Measurements from ENCODE around the gene HAPLN1. TPM values are rescaled to one million over a fixed set of nuclear protein-coding genes. Genes with fewer than 3 reads are reported as not detected.

Gene HAPLN1
- total and polyA plus RNA-seq, 2 of the 8 experiments (the other 6 are each of a cell fraction or from before 2014, with no cell fraction given): 0.56 to 2.1 TPM

DNA sequence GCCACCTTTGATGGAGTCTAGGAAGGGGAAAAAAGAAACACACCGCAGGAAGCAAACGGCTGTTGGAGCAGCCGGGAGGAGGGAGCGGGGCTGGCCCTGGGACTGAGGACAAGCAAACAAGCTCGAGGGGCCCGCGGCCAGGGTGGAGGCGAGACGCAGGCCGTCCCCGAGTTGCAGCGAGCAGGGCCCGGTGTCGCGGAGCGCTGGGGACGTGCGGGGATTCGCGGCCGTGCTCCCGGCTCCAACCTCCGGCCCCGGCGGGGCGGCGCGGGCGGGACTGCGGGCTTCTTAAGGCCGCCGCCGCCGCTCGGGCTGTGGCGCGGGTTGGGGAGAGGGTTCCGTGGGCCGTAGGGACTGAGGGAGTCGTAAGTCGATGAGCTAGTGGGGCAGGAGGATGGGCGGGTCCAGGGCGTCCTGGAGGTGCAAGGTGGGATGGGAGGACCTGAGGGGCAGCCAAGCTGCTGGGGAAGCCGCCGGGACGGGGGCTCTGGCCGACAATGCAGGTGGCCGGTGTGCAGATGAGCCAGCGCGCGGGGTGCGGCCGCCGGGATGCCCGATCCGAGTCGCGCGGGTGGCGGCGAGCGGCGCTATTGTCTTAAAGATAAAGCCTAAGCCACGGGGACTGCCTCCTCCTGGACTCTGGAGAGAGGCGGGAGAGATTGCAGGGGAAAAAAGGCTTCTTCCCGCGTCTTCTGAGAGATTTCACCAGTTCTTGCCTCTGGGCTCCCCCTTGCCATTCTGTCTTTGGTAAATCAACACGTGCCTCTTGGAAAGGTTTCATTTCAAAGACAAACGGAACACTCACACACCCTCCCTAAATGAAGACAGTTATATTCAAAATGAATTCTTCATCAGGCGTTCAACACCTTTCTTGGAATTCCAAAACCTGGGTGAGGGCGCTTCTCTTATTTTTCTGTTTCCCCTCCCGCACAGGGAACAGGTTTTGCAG lies 1.6 kb upstream of the HAPLN1 start (continued):
- TF ChIP-seq BRCA1 (IDR thresholded peaks at IDR 0.05; ENCODE audit: low read depth, low read length): no peak
- no peak for TF ChIP-seq SRF (IDR thresholded peaks at IDR 0.05; ENCODE audit: low read depth, low read length)
- TF ChIP-seq CHD1 (IDR thresholded peaks at IDR 0.05; ENCODE audit: low read depth, low read length): no peak
- TF ChIP-seq SIN3A (conservative IDR thresholded peaks at IDR 0.05 in 1 of 2, IDR thresholded peaks at IDR 0.05 in 1 of 2; ENCODE audit: low read depth in 1 of 2, low read length in 2 of 2): no peak
- TF ChIP-seq TAF7 (optimal IDR thresholded peaks at IDR 0.05; ENCODE audit: borderline replicate concordance, low read depth, low read length): peak; percentile 20
- no peak for TF ChIP-seq JUN (IDR thresholded peaks at IDR 0.05; ENCODE audit: low read depth, low read length)
- TF ChIP-seq, protein P1, sequence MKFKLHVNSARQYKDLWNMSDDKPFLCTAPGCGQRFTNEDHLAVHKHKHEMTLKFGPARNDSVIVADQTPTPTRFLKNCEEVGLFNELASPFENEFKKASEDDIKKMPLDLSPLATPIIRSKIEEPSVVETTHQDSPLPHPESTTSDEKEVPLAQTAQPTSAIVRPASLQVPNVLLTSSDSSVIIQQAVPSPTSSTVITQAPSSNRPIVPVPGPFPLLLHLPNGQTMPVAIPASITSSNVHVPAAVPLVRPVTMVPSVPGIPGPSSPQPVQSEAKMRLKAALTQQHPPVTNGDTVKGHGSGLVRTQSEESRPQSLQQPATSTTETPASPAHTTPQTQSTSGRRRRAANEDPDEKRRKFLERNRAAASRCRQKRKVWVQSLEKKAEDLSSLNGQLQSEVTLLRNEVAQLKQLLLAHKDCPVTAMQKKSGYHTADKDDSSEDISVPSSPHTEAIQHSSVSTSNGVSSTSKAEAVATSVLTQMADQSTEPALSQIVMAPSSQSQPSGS (IDR thresholded peaks at IDR 0.05; ENCODE audit: low read length): no peak
- no peak for TF ChIP-seq RFX5 (IDR thresholded peaks at IDR 0.05; ENCODE audit: borderline replicate concordance, low read depth, low read length)
- TF ChIP-seq CBX8 (IDR thresholded peaks at IDR 0.05; ENCODE audit: borderline replicate concordance, low read depth, low read length): no peak
- peak; percentile 96 for TF ChIP-seq ASH2L (IDR thresholded peaks at IDR 0.05; ENCODE audit: low read length)
- TF ChIP-seq TEAD4 (IDR thresholded peaks at IDR 0.05; ENCODE audit: low read depth, low read length): no peak
- TF ChIP-seq GTF2F1 (IDR thresholded peaks at IDR 0.05; ENCODE audit: borderline replicate concordance, low read depth, low read length): no peak
- no peak for TF ChIP-seq SP2 (IDR thresholded peaks at IDR 0.05; ENCODE audit: low read length)
- no peak for TF ChIP-seq SP4 (IDR thresholded peaks at IDR 0.05; ENCODE audit: low read length)
- TF ChIP-seq NRF1 (IDR thresholded peaks at IDR 0.05; ENCODE audit: low read depth, low read length): no peak
- peak; percentile 73 to 79 for TF ChIP-seq RAD21 (IDR thresholded peaks at IDR 0.05 in 1 of 2, conservative IDR thresholded peaks at IDR 0.05 in 1 of 2; ENCODE audit: low read depth in 2 of 2, low read length in 2 of 2)
- TF ChIP-seq SAP30 (IDR thresholded peaks at IDR 0.05; ENCODE audit: insufficient read depth, insufficient replicate concordance, low read length): no peak
- TF ChIP-seq SIX5 (IDR thresholded peaks at IDR 0.05; ENCODE audit: low read depth, low read length): no peak
- no peak for TF ChIP-seq KDM1A (IDR thresholded peaks at IDR 0.05; ENCODE audit: borderline replicate concordance, low read length)
- TF ChIP-seq YY1 (IDR thresholded peaks at IDR 0.05; ENCODE audit: low read depth, low read length): peak; percentile 9; the same call in 1 of the 2 replicates
- TF ChIP-seq RNF2 (IDR thresholded peaks at IDR 0.05; ENCODE audit: borderline replicate concordance, low read depth, low read length, missing control alignments, poor library complexity, severe bottlenecking): no peak
- peak; percentile 63 for TF ChIP-seq TAF1 (IDR thresholded peaks at IDR 0.05; ENCODE audit: low read depth, low read length)
